ENCODE data around the gene HSPBP1.

The HSPBP1 gene

GRCh38 chr19:55213547-55213946, 66.4 kb downstream of the HSPBP1 start:
- TF ChIP-seq CTCF (IDR thresholded peaks at IDR 0.05; ENCODE audit: extremely low read depth, missing control alignments) = no peak
- DNase-seq (ENCODE audit: low spot score) = no peak

- no peak for DNase-seq (ENCODE audit: low spot score)
- peak; percentile 10 for TF ChIP-seq CTCF (IDR thresholded peaks at IDR 0.05; ENCODE audit: extremely low read depth, missing control alignments)
Observed at GRCh38 chr19:55212447-55212846, 67.5 kb downstream of the HSPBP1 start.

Measured in GM20000 (cell line).